IgD-negative memory B cell (primary cell): Measurements from ENCODE around the gene MTRFR. TPM values are rescaled to one million over a fixed set of nuclear protein-coding genes. Genes with fewer than 3 reads are reported as not detected.

Experiments used
- H3K27ac Mint-ChIP-seq, 3 donors: one replicate each; pipeline ENCODE4 v1.8.0; 2020 to 2022; ENCODE audit warnings: mild to moderate bottlenecking in 3 of 3, mixed read lengths in 3 of 3, moderate library complexity in 1 of 3
- H3K27me3 Mint-ChIP-seq: one replicate; pipeline ENCODE4 v1.8.0; 2021; ENCODE audit warnings: mixed read lengths
- H3K36me3 Mint-ChIP-seq: one replicate; pipeline ENCODE4 v1.8.0; 2020; ENCODE audit warnings: mild to moderate bottlenecking, mixed read lengths
- H3K4me1 Mint-ChIP-seq, 3 donors: one replicate each; pipeline ENCODE4 v1.8.0; 2020 to 2022; ENCODE audit warnings: mixed read lengths in 3 of 3, mild to moderate bottlenecking in 1 of 3
- H3K4me3 Mint-ChIP-seq, 4 donors: one replicate each; pipeline ENCODE4 v1.8.0; 2020 to 2022; ENCODE audit warnings: mild to moderate bottlenecking in 4 of 4, mixed read lengths in 4 of 4, moderate library complexity in 3 of 4
- H3K9me3 Mint-ChIP-seq, 3 donors: one replicate each; pipeline ENCODE4 v1.8.0; 2020 to 2021; ENCODE audit warnings: mixed read lengths in 3 of 3, mild to moderate bottlenecking in 1 of 3
- polyA plus RNA-seq: library from polyadenylated mRNA; unstranded; fragments of 300-500 nt; fragmentation: Illumina TruSeq; gene quantifications from one replicate; pipeline ENCODE4 v1.2.3, GENCODE V29; 2021

The MTRFR gene
- polyA plus RNA-seq, 1 donor from 2014 or later, result 54.9 TPM

- Mint-ChIP-seq H3K4me1 (peaks cover 0 to 4% (median 2%) of the 10 kb centered on the region in 3 donors), H3K27ac (no peak overlapping the region), H3K27me3 (no peaks in the 10 kb centered on the region), H3K4me3 (no peak overlapping the region), H3K9me3 (no peaks in the 10 kb centered on the region), H3K36me3 (peaks cover 3% of the 10 kb centered on the region)
Observed at GRCh38 chr12:123260081-123260480, 26.8 kb downstream of the MTRFR start.

DNA sequence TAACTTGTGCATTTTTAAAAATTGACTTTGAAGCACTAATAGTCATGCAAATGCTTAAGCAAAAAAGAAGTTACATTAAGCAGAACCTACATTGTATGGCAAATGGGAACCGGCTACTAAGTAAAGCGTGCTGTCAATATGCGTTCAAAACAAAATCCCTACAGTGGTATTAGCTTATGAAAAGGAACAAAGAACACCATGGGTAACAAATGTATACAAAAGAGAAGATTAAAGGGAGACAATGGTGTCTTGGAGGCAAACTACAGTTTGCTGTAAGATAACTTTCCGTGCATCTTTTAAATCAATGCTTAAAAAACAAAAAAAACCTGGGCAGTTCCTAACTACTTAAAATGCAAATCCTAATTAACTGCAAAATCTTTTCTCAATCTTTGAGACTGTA is 28.0 kb downstream of the MTRFR start:
- H3K27ac Mint-ChIP-seq, result no peak overlapping the region

DNA sequence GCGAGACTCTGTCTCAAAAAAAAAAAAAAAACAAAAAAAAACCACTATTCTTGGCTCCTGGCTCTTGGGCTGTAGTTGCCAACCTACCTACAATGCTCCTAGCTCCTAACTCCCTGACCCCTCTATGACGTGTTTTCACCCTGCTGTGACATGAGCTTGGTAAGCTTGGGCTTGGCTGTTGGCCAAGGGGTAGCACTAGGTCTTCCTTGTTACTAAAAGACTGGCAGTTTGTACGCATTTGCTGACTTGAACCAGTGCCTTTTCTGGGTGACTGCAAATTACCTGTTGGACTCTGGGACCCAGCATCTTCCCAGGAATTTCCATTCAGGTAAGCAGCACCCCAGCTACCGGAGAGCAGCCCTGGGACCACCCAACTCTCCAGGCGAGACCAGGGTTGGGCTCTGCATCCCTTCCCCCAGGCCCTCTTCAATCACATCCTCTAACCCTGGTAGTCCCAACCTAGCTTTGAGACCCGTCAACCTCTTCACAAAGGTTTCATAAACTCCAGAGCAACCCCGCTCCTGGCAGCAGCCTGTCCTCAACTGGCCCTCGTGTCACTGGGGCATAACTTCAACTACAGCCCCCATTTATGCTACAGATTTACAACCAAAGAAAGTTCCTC is 30.1 kb downstream of the MTRFR start:
- no peaks in the 10 kb centered on the region for H3K9me3 Mint-ChIP-seq
- H3K4me3 Mint-ChIP-seq, result no peak overlapping the region
- H3K27me3 Mint-ChIP-seq, result no peaks in the 10 kb centered on the region
- peak overlapping the region in 1 of 3 donors; percentile 31 for H3K27ac Mint-ChIP-seq
- H3K36me3 Mint-ChIP-seq, result no peaks in the 10 kb centered on the region
- peaks cover 0 to 4% (median 2%) of the 10 kb centered on the region in 3 donors for H3K4me1 Mint-ChIP-seq

More for the DNA sequence above, 28.0 kb downstream of the MTRFR start:
- H3K36me3 Mint-ChIP-seq, result peaks cover 3% of the 10 kb centered on the region
- no peaks in the 10 kb centered on the region for H3K9me3 Mint-ChIP-seq
- peaks cover 0 to 4% (median 2%) of the 10 kb centered on the region in 3 donors for H3K4me1 Mint-ChIP-seq
- no peaks in the 10 kb centered on the region for H3K27me3 Mint-ChIP-seq
- H3K4me3 Mint-ChIP-seq, result no peak overlapping the region

GRCh38 chr12:123264642-123265041 is 31.4 kb downstream of the MTRFR start:
- no peaks in the 10 kb centered on the region for H3K27me3 Mint-ChIP-seq
- no peak overlapping the region for H3K27ac Mint-ChIP-seq
- H3K4me3 Mint-ChIP-seq, result no peak overlapping the region
- H3K36me3 Mint-ChIP-seq, result no peaks in the 10 kb centered on the region
- no peaks in the 10 kb centered on the region for H3K9me3 Mint-ChIP-seq
- H3K4me1 Mint-ChIP-seq, result peaks cover 4 to 6% (median 5%) of the 10 kb centered on the region in 3 donors

DNA sequence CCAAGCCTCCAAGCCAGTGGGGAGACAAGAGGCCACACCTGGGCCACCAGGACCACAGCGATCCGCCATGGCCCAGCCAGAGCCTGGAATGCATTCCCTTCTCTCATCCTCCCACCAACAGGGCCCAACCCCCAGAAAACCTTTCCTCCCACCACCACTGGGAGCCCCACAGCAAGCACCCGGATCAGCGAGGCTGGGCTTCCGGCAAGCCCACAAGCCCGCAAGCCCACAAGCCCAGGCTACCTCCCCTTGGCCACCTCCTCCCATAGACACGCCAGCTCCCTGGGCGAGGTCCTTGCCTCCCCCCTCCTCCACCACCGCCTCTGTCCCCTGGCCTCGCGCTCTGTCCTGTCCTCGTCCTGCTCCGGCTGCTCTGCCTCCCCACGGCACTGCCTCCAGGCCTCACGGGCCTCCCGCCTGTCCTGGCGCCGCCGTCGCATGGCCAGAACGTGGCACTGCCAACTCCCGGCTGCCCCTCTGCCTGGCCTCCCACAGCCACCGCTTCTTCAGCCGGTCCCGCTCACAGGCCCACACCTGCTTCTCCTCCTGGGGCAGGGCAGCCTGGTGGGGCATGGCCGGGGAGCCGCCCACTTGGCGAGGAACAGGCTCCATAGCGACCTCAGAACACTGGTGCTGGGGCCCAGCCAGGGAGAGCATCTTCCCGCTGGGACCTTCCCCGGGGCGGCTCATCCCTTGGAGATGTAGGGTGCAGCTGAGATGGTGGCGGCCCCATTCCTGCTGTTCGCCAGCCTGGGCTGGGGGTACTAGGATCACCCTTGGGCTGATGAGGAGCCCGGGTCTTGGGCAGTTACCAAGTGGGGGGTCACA is 32.8 kb downstream of the MTRFR start:
- no peaks in the 10 kb centered on the region for H3K9me3 Mint-ChIP-seq
- peak overlapping the region in 1 of 3 donors; percentile 32 for H3K27ac Mint-ChIP-seq
- H3K4me1 Mint-ChIP-seq, result peaks cover 7 to 11% (median 10%) of the 10 kb centered on the region in 3 donors
- H3K36me3 Mint-ChIP-seq, result no peaks in the 10 kb centered on the region
- peak overlapping the region in 1 of 4 donors; percentile 26 for H3K4me3 Mint-ChIP-seq
- H3K27me3 Mint-ChIP-seq, result no peaks in the 10 kb centered on the region

- Mint-ChIP-seq H3K4me3 (peak overlapping the region in 2 of 4 donors; percentile 58 to 64), H3K9me3 (no peaks in the 10 kb centered on the region), H3K4me1 (peaks cover 7 to 10% (median 7%) of the 10 kb centered on the region in 3 donors), H3K27me3 (no peaks in the 10 kb centered on the region), H3K27ac (peak overlapping the region in 1 of 3 donors; percentile 44), H3K36me3 (no peaks in the 10 kb centered on the region)
Observed at GRCh38 chr12:123266679-123267277, 33.5 kb downstream of the MTRFR start.

- no peaks in the 10 kb centered on the region for H3K9me3 Mint-ChIP-seq
- peaks cover 7 to 10% (median 8%) of the 10 kb centered on the region in 3 donors for H3K4me1 Mint-ChIP-seq
- no peaks in the 10 kb centered on the region for H3K27me3 Mint-ChIP-seq
- H3K4me3 Mint-ChIP-seq, result peak overlapping the region in 3 of 4 donors; percentile 26 to 88 (median 64)
- peak overlapping the region in 2 of 3 donors; percentile 44 for H3K27ac Mint-ChIP-seq
- H3K36me3 Mint-ChIP-seq, result no peaks in the 10 kb centered on the region
Observed at GRCh38 chr12:123267335-123267920, 34.2 kb downstream of the MTRFR start.

DNA sequence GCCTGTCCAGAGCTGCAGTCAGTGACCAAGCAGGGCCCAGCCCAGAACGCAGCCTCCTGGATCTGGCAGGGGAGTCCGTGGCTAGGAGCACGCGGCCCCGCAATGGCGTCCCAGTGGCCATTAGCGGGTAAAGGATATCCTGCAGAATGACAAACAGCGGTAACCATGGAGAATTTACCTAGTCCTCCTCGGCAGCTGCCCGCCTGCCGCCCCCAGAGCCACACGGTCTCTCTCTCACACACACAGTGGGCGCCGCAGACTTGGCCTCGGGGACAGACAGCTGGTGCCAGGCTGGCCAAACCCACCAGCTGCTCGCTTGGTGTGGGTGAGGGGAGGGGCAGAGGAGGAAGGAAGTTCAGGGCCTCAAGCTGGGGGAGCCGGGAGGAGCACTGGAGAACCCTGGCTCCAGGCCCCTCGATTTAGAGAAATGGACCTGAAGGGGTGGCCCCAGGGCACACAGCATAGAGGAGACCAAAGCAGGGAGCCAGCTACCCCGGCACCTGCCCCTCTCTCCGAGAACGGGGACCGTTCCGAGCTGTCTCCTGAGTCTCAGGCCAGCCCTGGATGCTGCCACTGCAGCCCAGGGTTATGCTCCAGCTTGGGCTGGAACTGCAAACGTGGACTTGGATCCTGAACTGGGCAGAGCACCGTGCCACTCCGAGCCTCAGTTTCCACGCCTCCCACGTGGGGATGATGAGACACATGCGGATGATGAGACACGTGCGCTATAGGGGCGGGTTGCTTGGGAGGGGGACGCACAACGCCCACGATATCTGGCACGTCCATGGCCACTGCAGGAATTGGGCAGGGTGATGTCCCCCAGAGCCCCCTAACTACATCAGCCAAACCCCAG is 35.0 kb downstream of the MTRFR start:
- Mint-ChIP-seq H3K27ac (peak overlapping the region in 1 of 3 donors; percentile 44), H3K4me3 (peak overlapping the region; percentile 55 to 88 (median 68)), H3K9me3 (no peaks in the 10 kb centered on the region), H3K27me3 (no peaks in the 10 kb centered on the region), H3K4me1 (peaks cover 7 to 10% (median 8%) of the 10 kb centered on the region in 3 donors), H3K36me3 (no peaks in the 10 kb centered on the region)

DNA sequence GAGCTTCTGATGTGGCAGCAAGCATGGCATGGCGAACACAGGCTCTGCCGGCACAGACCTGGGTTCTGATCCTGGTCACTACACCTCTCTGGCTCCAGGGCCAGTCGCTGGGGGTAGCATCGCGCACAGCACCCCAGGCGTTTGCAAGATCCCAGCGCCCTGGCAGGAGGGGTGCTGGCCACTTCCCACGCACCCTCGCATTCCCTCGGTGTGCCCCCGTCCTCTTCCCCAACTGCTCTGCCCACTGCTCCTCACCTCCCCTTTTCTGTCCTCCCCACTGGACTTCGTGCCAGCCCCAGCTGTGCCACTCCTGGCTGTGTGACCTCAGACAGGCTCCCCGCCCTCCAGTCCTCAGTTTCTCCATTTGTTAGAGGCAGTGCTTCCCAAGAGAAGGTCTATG is 35.6 kb downstream of the MTRFR start:
- Mint-ChIP-seq H3K4me1 (peaks cover 7 to 10% (median 8%) of the 10 kb centered on the region in 3 donors), H3K4me3 (peak overlapping the region; percentile 48 to 93 (median 92)), H3K9me3 (no peaks in the 10 kb centered on the region), H3K27ac (peak overlapping the region in 2 of 3 donors; percentile 31 to 68), H3K27me3 (no peaks in the 10 kb centered on the region), H3K36me3 (no peaks in the 10 kb centered on the region)

GRCh38 chr12:123269395-123269892 is 36.2 kb downstream of the MTRFR start:
- Mint-ChIP-seq H3K36me3 (no peaks in the 10 kb centered on the region), H3K4me1 (peaks cover 7 to 10% (median 8%) of the 10 kb centered on the region in 3 donors), H3K27ac (peak overlapping the region in 1 of 3 donors; percentile 68), H3K27me3 (no peaks in the 10 kb centered on the region), H3K9me3 (no peaks in the 10 kb centered on the region), H3K4me3 (peak overlapping the region; percentile 77 to 93 (median 92))

DNA sequence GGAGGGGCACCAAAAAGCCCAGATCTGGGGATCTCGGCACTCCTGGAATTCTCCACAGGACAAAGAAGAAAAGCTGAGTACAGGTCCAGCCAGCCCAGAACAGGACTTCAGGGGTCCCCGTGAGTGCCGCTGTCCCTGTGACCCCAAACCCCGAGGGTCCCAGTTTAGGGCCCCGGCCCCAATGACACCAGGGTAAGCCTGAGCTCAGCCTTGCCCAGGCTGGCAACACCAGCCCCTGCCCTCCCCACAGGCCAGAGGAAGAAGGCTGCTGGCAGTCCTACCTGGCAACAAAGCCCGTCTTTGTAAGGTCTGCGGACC is 36.6 kb downstream of the MTRFR start:
- Mint-ChIP-seq H3K27me3 (no peaks in the 10 kb centered on the region), H3K27ac (peak overlapping the region in 1 of 3 donors; percentile 68), H3K36me3 (no peaks in the 10 kb centered on the region), H3K4me3 (peak overlapping the region; percentile 77 to 93 (median 92)), H3K9me3 (no peaks in the 10 kb centered on the region), H3K4me1 (peaks cover 7 to 10% (median 8%) of the 10 kb centered on the region in 3 donors)

DNA sequence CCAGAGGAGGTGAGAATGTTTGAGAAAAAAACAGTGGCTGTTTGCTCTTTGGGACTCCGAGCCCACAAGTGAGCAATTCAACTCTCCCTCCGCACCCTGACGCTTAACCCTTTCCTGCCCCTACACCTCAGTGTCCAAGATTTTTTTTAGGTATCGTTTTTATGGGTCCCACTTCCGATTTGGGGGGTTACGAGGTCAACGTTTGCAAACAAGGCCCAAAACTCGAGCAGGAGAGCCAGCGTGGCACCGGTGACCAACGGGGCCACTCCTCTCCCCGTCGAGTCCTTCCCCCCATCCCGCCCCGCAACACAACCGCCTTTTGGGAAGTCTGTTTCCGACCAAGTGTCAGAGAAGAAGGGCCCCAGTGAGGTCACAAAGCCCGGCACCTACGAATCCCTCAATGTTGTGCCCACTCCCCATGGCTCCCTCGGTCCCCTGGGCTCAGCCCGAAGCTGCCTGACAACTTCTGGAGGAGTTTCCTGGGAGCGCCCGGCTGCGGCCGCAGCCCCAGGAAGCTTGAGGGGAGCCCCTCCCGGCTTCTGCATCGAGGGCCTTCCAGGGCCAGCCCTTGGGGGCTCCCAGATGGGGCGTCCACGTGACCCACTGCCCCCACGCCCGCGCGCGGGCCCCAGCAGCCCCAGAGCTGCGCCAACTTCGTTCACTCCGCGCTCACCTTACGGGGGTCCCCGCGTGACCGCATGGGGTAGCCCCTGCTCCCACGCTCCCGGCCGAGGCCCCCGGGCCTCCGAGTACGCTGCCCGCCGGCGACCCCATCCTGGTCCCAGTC is 37.2 kb downstream of the MTRFR start:
- peaks cover 7 to 10% (median 8%) of the 10 kb centered on the region in 3 donors for H3K4me1 Mint-ChIP-seq
- H3K9me3 Mint-ChIP-seq, result no peaks in the 10 kb centered on the region
- no peaks in the 10 kb centered on the region for H3K27me3 Mint-ChIP-seq
- H3K27ac Mint-ChIP-seq, result peak overlapping the region in 1 of 3 donors; percentile 68
- no peaks in the 10 kb centered on the region for H3K36me3 Mint-ChIP-seq
- peak overlapping the region; percentile 77 to 93 (median 92) for H3K4me3 Mint-ChIP-seq

DNA sequence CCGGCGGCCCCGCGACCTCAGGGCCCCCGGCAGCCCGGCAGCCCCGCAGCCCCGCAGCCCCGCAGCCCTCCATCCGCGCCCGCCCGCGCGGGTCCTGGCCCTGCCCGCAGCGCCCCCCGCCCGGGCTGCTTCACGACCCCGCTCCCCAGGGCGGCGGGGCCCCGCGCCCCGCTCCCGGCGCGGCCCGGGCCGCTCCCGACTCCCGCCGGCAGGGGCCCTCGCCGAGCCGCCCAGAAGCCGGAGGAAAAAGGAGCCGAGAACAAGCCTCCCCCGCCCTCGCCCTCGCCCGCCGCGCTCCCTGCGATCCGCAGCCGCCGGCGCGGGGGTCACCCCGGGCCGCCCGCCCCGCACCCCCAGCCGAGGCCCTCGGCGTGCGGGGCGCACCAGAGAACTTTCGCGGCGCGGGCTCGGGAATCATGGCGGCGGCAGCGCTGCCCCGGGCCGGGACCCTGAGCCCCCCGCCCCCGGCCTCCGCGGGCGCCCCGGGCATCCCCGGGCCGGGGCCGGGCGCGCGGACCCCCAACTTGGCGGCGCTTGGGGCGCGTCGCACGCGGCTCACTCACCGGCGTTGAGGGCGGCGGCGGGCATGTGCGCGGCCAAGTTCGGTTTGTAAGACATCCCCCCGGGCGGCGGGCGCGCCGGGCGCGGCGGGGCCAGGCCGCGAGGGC is 37.9 kb downstream of the MTRFR start:
- Mint-ChIP-seq H3K4me3 (no peak overlapping the region), H3K9me3 (no peaks in the 10 kb centered on the region), H3K36me3 (no peaks in the 10 kb centered on the region), H3K27ac (no peak overlapping the region), H3K4me1 (peaks cover 7 to 10% (median 8%) of the 10 kb centered on the region in 3 donors), H3K27me3 (no peaks in the 10 kb centered on the region)
